HCT116 (cell line): Measurements from ENCODE around the gene CYP2C19. TPM values are rescaled to one million over a fixed set of nuclear protein-coding genes. Genes with fewer than 3 reads are reported as not detected.
"Not testable (repeated sequence)": the region's sequence is repeated elsewhere in the genome, so short reads cannot be mapped to it uniquely, and the experiment has no call there.

ENCODE experiments used
- ATAC-seq: fragments of 200-7000 bp; cut with Tn5 transposase; 2 replicates; pipeline ENCODE4 v1.9.1; 2020; ENCODE audit warnings: mild to moderate bottlenecking, moderate library complexity
- BruUV-seq: library from RNA; stranded (reverse); fragments of 400-500 nt; replicated peaks from 2 replicates; lab custom pipeline; 2021; lab: Mats Ljungman, UMichigan
- CTCF ChIA-PET: fragments of 300-600 bp; sonication (Branson Sonifier 250); formaldehyde crosslinking; loops from one replicate; lab custom pipeline; 2021; ENCODE audit warnings: antibody characterized with exemption; lab: Charles Lee
- POLR2A ChIA-PET: fragments of 300-600, 350-600 bp; sonication (Branson Sonifier 250); formaldehyde crosslinking; loops from one replicate; lab custom pipeline; 2021; ENCODE audit warnings: antibody characterized with exemption; lab: Charles Lee
- RAD21 ChIA-PET, 2 experiments: fragments of 300-600 bp; sonication (Branson Sonifier 250); formaldehyde crosslinking; loops; one replicate each; lab custom pipeline; 2023; ENCODE audit warnings: low total read pairs in 2 of 2; ENCODE audit not compliant: uncharacterized antibody in 2 of 2, unreplicated experiment in 2 of 2, low non-redundant PET in 1 of 2; lab: Charles Lee
- DNase-seq: peaks from one replicate; pipeline ENCODE4 v3.0.0-alpha.2; 2010; ENCODE audit warnings: low read depth, low spot score
- H2AFZ ChIP-seq: fragments of 200-600 bp; shearing (Covaris generic), sonication (generic); 2 replicates; pipeline ENCODE4 v1.6.1; 2017; ENCODE audit warnings: low read depth, mixed run types, mixed read lengths, antibody characterized with exemption, low read length; ENCODE audit not compliant: poor library complexity, severe bottlenecking
- H3K27ac ChIP-seq: 2 replicates; pipeline ENCODE4 v1.5.1; 2012; ENCODE audit warnings: low read depth, low read length
- H3K27me3 ChIP-seq: fragments of 200-600 bp; sonication (generic); 2 replicates; pipeline ENCODE4 v1.6.1; 2016; ENCODE audit warnings: mixed run types, low read length, mixed read lengths; ENCODE audit not compliant: insufficient read depth
- H3K36me3 ChIP-seq, 2 experiments: fragments of 200-500 bp in 1 of 2; fragments of 200-600 bp in 1 of 2; sonication (Bioruptor generic) in 1 of 2; sonication (generic) in 1 of 2; 2 replicates each; pipeline versions ENCODE4 v1.5.1 to v1.6.1; 2014 to 2016; ENCODE audit warnings: low read length in 2 of 2, inconsistent platforms in 1 of 2, mixed read lengths in 1 of 2, mixed run types in 1 of 2; ENCODE audit not compliant: insufficient read depth in 2 of 2, control insufficient read depth in 1 of 2
- H3K4me1 ChIP-seq, 2 experiments: fragments of 200-600 bp in 1 of 2; sonication (generic) in 1 of 2; 2 replicates each; pipeline versions ENCODE4 v1.5.1 to v1.6.1; 2012 to 2017; ENCODE audit warnings: low read length in 2 of 2, inconsistent platforms in 1 of 2, mild to moderate bottlenecking in 1 of 2, mixed read lengths in 1 of 2, mixed run types in 1 of 2, moderate library complexity in 1 of 2; ENCODE audit not compliant: insufficient read depth in 2 of 2, control insufficient read depth in 1 of 2
- H3K4me2 ChIP-seq: fragments of 200-600 bp; sonication (generic); 2 replicates; pipeline ENCODE4 v1.6.1; 2017; ENCODE audit warnings: mixed run types, low read length, mixed read lengths
- H3K4me3 ChIP-seq, 2 experiments: fragments of 200-600 bp in 1 of 2; sonication (generic) in 1 of 2; replicated peaks in 1 of 2; 2 replicates each; pipeline ENCODE4 v1.5.1; 2011 to 2016; ENCODE audit warnings: low read length in 2 of 2, control low read depth in 1 of 2, low read depth in 1 of 2, mild to moderate bottlenecking in 1 of 2, mixed read lengths in 1 of 2, mixed run types in 1 of 2
- H3K79me2 ChIP-seq: fragments of 200-600 bp; sonication (generic); 2 replicates; pipeline ENCODE4 v1.6.1; 2017; ENCODE audit warnings: mild to moderate bottlenecking, mixed run types, low read length, moderate library complexity, mixed read lengths; ENCODE audit not compliant: insufficient read depth
- H3K9ac ChIP-seq: fragments of 200-600 bp; sonication (generic); 2 replicates; pipeline ENCODE4 v1.6.1; 2016; ENCODE audit warnings: low read length, mixed read lengths
- H3K9me2 ChIP-seq: fragments of 200-600 bp; sonication (generic), shearing (Covaris generic); 2 replicates; pipeline ENCODE4 v1.6.1; 2017; ENCODE audit warnings: mixed run types, mild to moderate bottlenecking, moderate library complexity; ENCODE audit not compliant: insufficient read depth
- H3K9me3 ChIP-seq, 2 experiments: fragments of 200-500 bp in 1 of 2; fragments of 200-600 bp in 1 of 2; sonication (Bioruptor generic) in 1 of 2; sonication (generic) in 1 of 2; 2 replicates each; pipeline ENCODE4 v1.6.1; 2014 to 2017; ENCODE audit warnings: low read length in 2 of 2, mixed read lengths in 2 of 2, inconsistent platforms in 1 of 2, low read depth in 1 of 2, mild to moderate bottlenecking in 1 of 2, mixed run types in 1 of 2, moderate library complexity in 1 of 2; ENCODE audit not compliant: control insufficient read depth in 1 of 2, insufficient read depth in 1 of 2
- H4K20me1 ChIP-seq: fragments of 200-600 bp; sonication (generic), shearing (Covaris generic); 2 replicates; pipeline ENCODE4 v1.6.1; 2017; ENCODE audit warnings: mixed run types, mild to moderate bottlenecking, moderate library complexity; ENCODE audit not compliant: insufficient read depth
- CBX3 ChIP-seq: IDR thresholded peaks from 2 replicates; pipeline ENCODE4 v1.6.1; 2012; ENCODE audit warnings: low read depth
- CEBPB ChIP-seq: IDR thresholded peaks from 2 replicates; pipeline ENCODE4 v1.6.1; 2012; ENCODE audit warnings: low read depth
- EGR1 ChIP-seq: IDR thresholded peaks from 2 replicates; pipeline ENCODE4 v1.6.1; 2012; ENCODE audit warnings: low read depth
- ELF1 ChIP-seq: IDR thresholded peaks from 2 replicates; pipeline ENCODE4 v1.6.1; 2012; ENCODE audit warnings: low read depth, borderline replicate concordance
- JUND ChIP-seq: IDR thresholded peaks from 2 replicates; pipeline ENCODE4 v1.6.1; 2012
- RAD21 ChIP-seq: IDR thresholded peaks from 2 replicates; pipeline ENCODE4 v1.6.1; 2012; ENCODE audit warnings: low read depth, mild to moderate bottlenecking
- SIN3A ChIP-seq: IDR thresholded peaks from 2 replicates; pipeline ENCODE4 v1.6.1; 2012; ENCODE audit warnings: low read depth
- TCF7L2 ChIP-seq: IDR thresholded peaks from 2 replicates; pipeline ENCODE4 v1.7.0; 2011; ENCODE audit warnings: borderline replicate concordance, inconsistent platforms; ENCODE audit not compliant: insufficient read depth, insufficient read length; ENCODE audit errors: extremely low read depth
- YY1 ChIP-seq: IDR thresholded peaks from 2 replicates; pipeline ENCODE4 v1.6.1; 2011; ENCODE audit warnings: low read length, low read depth, moderate library complexity, mild to moderate bottlenecking; ENCODE audit not compliant: insufficient replicate concordance; ENCODE audit errors: extremely low read depth
- intact Hi-C: fragments of 100-400 bp; cut with micrococcal nuclease; formaldehyde crosslinking; loops from 2 replicates; pipeline ENCODE4 v1.10.0; 2022
- total RNA-seq: library from RNA; stranded (reverse); gene quantifications from one replicate; pipeline ENCODE4 v1.2.1, GENCODE V29; 2021; ENCODE audit not compliant: unreplicated experiment
- TF ChIP-seq, protein P1 (sequence below): IDR thresholded peaks from 2 replicates; pipeline ENCODE4 v1.6.1; 2012

Gene CYP2C19
- total RNA-seq, 1 experiment from 2014 or later = not detected

DNA sequence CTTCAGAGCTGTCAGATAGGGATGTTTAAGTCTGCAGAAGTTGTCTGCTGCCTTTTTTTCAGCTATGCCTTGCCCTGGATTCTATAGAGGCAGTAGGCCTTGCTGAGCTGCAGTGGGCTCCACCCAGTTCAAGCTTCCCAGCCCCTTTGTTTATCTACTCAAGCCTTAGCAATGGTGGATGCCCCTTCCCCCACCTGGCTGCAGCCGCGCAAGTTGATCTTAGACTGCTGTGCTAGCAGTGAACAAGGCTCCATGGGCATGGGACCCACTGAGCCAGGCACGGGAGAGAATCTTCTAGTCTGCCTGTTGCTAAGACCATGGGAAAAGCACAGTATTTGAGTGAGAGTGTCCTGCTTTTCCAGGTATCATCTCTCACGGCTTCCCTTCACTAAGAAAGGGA is 38.1 kb downstream of the CYP2C19 start:
- H4K20me1 ChIP-seq, H3K79me2 ChIP-seq, H3K27ac ChIP-seq, H3K9me3 ChIP-seq, H3K4me2 ChIP-seq, H3K4me1 ChIP-seq, DNase-seq, intact Hi-C loops, H3K27me3 ChIP-seq, CTCF ChIA-PET, H3K4me3 ChIP-seq, H3K9me2 ChIP-seq, RAD21 ChIA-PET, H3K9ac ChIP-seq, H2AFZ ChIP-seq, BruUV-seq, ATAC-seq, POLR2A ChIA-PET, H3K36me3 ChIP-seq: not testable (repeated sequence)

GRCh38 chr10:94803307-94803706 is 40.8 kb downstream of the CYP2C19 start:
- Histone ChIP-seq H3K79me2 (no peaks in the 10 kb centered on the region), H3K27ac (no peak overlapping the region), H2AFZ (no peak overlapping the region), H4K20me1 (no peaks in the 10 kb centered on the region), H3K4me3 (no peak overlapping the region), H3K9ac (no peak overlapping the region), H3K9me3 (no peaks in the 10 kb centered on the region), H3K36me3 (no peaks in the 10 kb centered on the region), H3K4me1 (no peaks in the 10 kb centered on the region), H3K9me2 (no peaks in the 10 kb centered on the region), H3K4me2 (no peak overlapping the region), H3K27me3 (no peaks in the 10 kb centered on the region)
- ATAC-seq (no peak), DNase-seq (no peak)
- intact Hi-C loops = no loop called here
- no peak for TF ChIP-seq YY1
- TF ChIP-seq SIN3A = no peak
- TF ChIP-seq JUND = no peak
- TF ChIP-seq CEBPB = no peak
- TF ChIP-seq CBX3 = no peak
- TF ChIP-seq ELF1 = no peak
- no peak for TF ChIP-seq RAD21
- TF ChIP-seq, protein P1, sequence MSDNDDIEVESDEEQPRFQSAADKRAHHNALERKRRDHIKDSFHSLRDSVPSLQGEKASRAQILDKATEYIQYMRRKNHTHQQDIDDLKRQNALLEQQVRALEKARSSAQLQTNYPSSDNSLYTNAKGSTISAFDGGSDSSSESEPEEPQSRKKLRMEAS = no peak
- TF ChIP-seq EGR1 = no peak
- TF ChIP-seq TCF7L2 = no peak
- RAD21 ChIA-PET = no interaction called here
- no TSS peak for BruUV-seq
- POLR2A ChIA-PET = no interaction called here
- CTCF ChIA-PET = no interaction called here

DNA sequence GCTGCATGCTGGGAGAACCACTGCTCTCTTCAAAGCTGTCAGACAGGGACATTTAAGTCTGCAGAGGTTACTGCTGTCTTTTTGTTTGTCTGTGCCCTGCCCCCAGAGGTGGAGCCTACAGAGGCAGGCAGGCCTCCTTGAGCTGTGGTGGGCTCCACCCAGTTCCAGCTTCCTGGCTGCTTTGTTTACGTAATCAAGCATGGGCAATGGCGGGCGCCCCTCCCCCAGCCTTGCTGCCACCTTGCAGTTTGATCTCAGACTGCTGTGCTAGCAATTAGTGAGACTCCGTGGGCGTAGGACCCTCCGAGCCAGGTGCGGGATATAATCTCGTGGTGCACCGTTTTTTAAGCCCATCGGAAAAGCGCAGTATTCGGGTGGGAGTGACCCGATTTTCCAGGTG is 67.5 kb downstream of the CYP2C19 start:
- H3K27me3 ChIP-seq, intact Hi-C loops, BruUV-seq: not testable (repeated sequence)

More for the DNA sequence above, 67.5 kb downstream of the CYP2C19 start:
- RAD21 ChIA-PET, H3K4me1 ChIP-seq, H3K9me2 ChIP-seq, DNase-seq, H3K36me3 ChIP-seq, H3K27ac ChIP-seq, H3K79me2 ChIP-seq, H3K4me3 ChIP-seq, POLR2A ChIA-PET, ATAC-seq, H3K9ac ChIP-seq, H4K20me1 ChIP-seq, H2AFZ ChIP-seq, CTCF ChIA-PET, H3K4me2 ChIP-seq, H3K9me3 ChIP-seq: not testable (repeated sequence)
